HG03378 (cell line): ENCODE measurements around the gene RBKS.
"Not testable (repeated sequence)": the region's sequence is repeated elsewhere in the genome, so short reads cannot be mapped to it uniquely, and the experiment has no call there.

Source experiments
- ATAC-seq: cut with Tn5 transposase; IDR thresholded peaks from one replicate; pipeline ENCODE4 v1.9.1; 2021; ENCODE audit warnings: mild to moderate bottlenecking, moderate library complexity; ENCODE audit not compliant: unreplicated experiment

Gene RBKS

GRCh38 chr2:27771202-27771547 is 119.0 kb downstream of the RBKS start:
- peak; percentile 11 for ATAC-seq

- ATAC-seq, result no peak
These were observed 123.9 kb downstream of the RBKS start for GRCh38 chr2:27766287-27766661.

- ATAC-seq, result no peak
These were observed 124.4 kb downstream of the RBKS start for GRCh38 chr2:27765621-27766286.

- not testable (repeated sequence) for ATAC-seq
These were observed 125.7 kb downstream of the RBKS start for GRCh38 chr2:27764526-27764925.

- no peak for ATAC-seq
These were observed 126.3 kb downstream of the RBKS start for GRCh38 chr2:27763907-27764267.

GRCh38 chr2:27762951-27763906 is 127.0 kb downstream of the RBKS start:
- no peak for ATAC-seq

GRCh38 chr2:27756544-27757498 is 133.4 kb downstream of the RBKS start:
- ATAC-seq, result no peak

- ATAC-seq, result no peak
These were observed 134.1 kb downstream of the RBKS start for GRCh38 chr2:27756091-27756490.

- ATAC-seq, result no peak
These were observed 135.4 kb downstream of the RBKS start for GRCh38 chr2:27754831-27755230.

- ATAC-seq, result no peak
These were observed 136.0 kb downstream of the RBKS start for GRCh38 chr2:27754138-27754588.

GRCh38 chr2:27752551-27753237 is 137.5 kb downstream of the RBKS start:
- no peak for ATAC-seq

- no peak for ATAC-seq
These were observed 138.8 kb downstream of the RBKS start for GRCh38 chr2:27751377-27751776.

GRCh38 chr2:27748803-27749554 is 141.2 kb downstream of the RBKS start:
- ATAC-seq, result not testable (repeated sequence)

- ATAC-seq, result no peak
These were observed 142.3 kb downstream of the RBKS start for GRCh38 chr2:27747827-27748352.

GRCh38 chr2:27746325-27746724 is 143.9 kb downstream of the RBKS start:
- ATAC-seq, result no peak

GRCh38 chr2:27745494-27745893 is 144.7 kb downstream of the RBKS start:
- ATAC-seq, result not testable (repeated sequence)

- ATAC-seq, result no peak
These were observed 147.6 kb downstream of the RBKS start for GRCh38 chr2:27742571-27742970.

- no peak for ATAC-seq
These were observed 148.5 kb downstream of the RBKS start for GRCh38 chr2:27741673-27742072.

GRCh38 chr2:27739058-27739373 is 151.2 kb downstream of the RBKS start:
- no peak for ATAC-seq
